HG02678 (cell line): ENCODE data around the gene MFSD8.
"Not testable (repeated sequence)": the region's sequence is repeated elsewhere in the genome, so short reads cannot be mapped to it uniquely, and the experiment has no call there.

Experiments used
- ATAC-seq: cut with Tn5 transposase; IDR thresholded peaks from one replicate; pipeline ENCODE4 v1.9.1; 2021; ENCODE audit warnings: mild to moderate bottlenecking, moderate library complexity; ENCODE audit not compliant: unreplicated experiment

The MFSD8 gene

GRCh38 chr4:127965062-127965802 lies at the start of gene MFSD8, which contains the start of gene ABHD18:
MFSD8 (minus strand) TSS chr4:127965173; CDS start chr4:127965133, 40 bp downstream.
ABHD18 (plus strand) TSS chr4:127965406; CDS start chr4:127982956, 17,550 bp downstream.
- ATAC-seq, result peak; percentile 96

- no peak for ATAC-seq
Observed at GRCh38 chr4:128009428-128009827, 44.5 kb upstream of the MFSD8 start.

GRCh38 chr4:128006592-128006991 lies 41.6 kb upstream of the MFSD8 start:
- no peak for ATAC-seq

GRCh38 chr4:127997534-127998388 lies 32.8 kb upstream of the MFSD8 start:
- peak; percentile 98 for ATAC-seq

GRCh38 chr4:127996521-127996920 lies 31.5 kb upstream of the MFSD8 start:
- not testable (repeated sequence) for ATAC-seq

GRCh38 chr4:127995776-127996175 lies 30.8 kb upstream of the MFSD8 start:
- no peak for ATAC-seq

GRCh38 chr4:127993151-127993550 lies 28.2 kb upstream of the MFSD8 start:
- no peak for ATAC-seq

- ATAC-seq, result no peak
Observed at GRCh38 chr4:127988638-127989037, 23.7 kb upstream of the MFSD8 start.

- no peak for ATAC-seq
Observed at GRCh38 chr4:127985989-127986388, 21.0 kb upstream of the MFSD8 start.

- no peak for ATAC-seq
Observed at GRCh38 chr4:127982445-127982844, 17.5 kb upstream of the MFSD8 start.

- no peak for ATAC-seq
Observed at GRCh38 chr4:127978930-127979329, 14.0 kb upstream of the MFSD8 start.

- ATAC-seq, result no peak
Observed at GRCh38 chr4:127975121-127975770, 10.3 kb upstream of the MFSD8 start.

- not testable (repeated sequence) for ATAC-seq
Observed at GRCh38 chr4:127970925-127971324, 6.0 kb upstream of the MFSD8 start.

GRCh38 chr4:127968586-127968985 lies 3.6 kb upstream of the MFSD8 start:
- ATAC-seq, result no peak

- no peak for ATAC-seq
Observed at GRCh38 chr4:127967141-127967775, 2.3 kb upstream of the MFSD8 start.

GRCh38 chr4:127965803-127966175 lies 816 bp upstream of the MFSD8 start:
- ATAC-seq, result peak; percentile 24

GRCh38 chr4:127964426-127965061 lies 429 bp downstream of the MFSD8 start:
- ATAC-seq, result peak; percentile 14

GRCh38 chr4:127963633-127964398 lies 1.2 kb downstream of the MFSD8 start:
- ATAC-seq, result not testable (repeated sequence)

GRCh38 chr4:127959794-127960193 lies 5.2 kb downstream of the MFSD8 start:
- ATAC-seq, result no peak

- no peak for ATAC-seq
Observed at GRCh38 chr4:127957105-127957504, 7.9 kb downstream of the MFSD8 start.
